Fibroblast of lung (primary cell): ENCODE results near the gene PCBP3.

Experiments used
- CTCF ChIP-seq, 2 donors: IDR thresholded peaks in 1 of 2; conservative IDR thresholded peaks in 1 of 2; 1 replicate in 1 of 2; 2 replicates in 1 of 2; pipeline ENCODE4 v1.5.1; 2011 to 2012; ENCODE audit warnings: low read length in 2 of 2, control low read depth in 1 of 2, inconsistent platforms in 1 of 2, low read depth in 1 of 2, mild to moderate bottlenecking in 1 of 2
- EZH2 ChIP-seq: IDR thresholded peaks from 2 replicates; pipeline ENCODE4 v1.5.1; 2012; ENCODE audit warnings: low read length, control low read depth, mild to moderate bottlenecking; ENCODE audit errors: missing control alignments

DNA sequence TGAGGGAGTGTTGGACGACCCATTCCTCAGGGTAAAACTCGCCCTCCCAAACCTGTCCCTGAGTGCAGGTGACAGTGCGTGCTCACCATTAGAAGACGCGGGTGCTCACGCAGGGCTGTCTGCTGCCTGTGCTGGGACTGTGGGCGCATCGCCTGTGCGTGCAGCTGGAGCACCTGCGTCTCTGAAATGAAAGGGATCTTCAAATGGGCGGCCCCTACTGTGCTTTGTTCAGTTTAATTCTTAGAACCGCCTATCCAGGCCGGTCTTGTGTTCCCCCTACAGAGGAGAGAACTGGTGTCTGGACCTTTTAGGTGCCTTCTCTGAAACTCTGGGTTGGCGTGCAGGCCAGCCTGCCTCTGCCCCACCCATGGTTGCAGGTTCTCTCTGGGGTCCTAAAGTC lies 125.8 kb downstream of the PCBP3 start:
- no peak for TF ChIP-seq CTCF (conservative IDR thresholded peaks at IDR 0.05 in 1 of 2, IDR thresholded peaks at IDR 0.05 in 1 of 2; ENCODE audit: low read depth in 1 of 2, low read length in 2 of 2)
- no peak for TF ChIP-seq EZH2
